ENCODE measurements around the gene ESRRA.

Gene ESRRA

DNA sequence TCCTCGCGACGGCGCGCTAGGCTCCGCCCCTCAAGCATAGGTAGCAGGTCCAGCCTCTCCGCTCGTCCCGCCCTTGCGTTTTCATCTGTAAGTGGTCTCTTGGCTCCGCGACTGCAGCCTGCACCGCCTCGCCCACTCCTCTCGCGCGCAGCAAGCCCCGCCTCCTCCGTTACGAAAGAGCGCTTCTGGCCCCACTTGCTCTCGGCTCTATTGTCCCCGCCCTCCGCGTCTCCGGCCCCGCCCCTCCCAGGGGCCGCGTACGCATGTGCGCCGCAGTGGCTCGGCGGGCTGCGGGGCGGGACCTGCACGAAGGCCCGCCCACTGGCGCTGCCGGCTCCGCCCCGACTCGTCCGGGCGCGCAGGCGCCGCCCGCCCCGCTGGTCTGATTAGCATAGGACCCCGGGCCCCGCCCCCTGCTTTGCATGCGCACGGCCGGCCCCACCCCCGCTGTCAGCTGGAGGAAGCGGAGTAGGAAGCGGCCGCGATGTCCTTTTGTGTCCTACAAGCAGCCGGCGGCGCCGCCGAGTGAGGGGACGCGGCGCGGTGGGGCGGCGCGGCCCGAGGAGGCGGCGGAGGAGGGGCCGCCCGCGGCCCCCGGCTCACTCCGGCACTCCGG, at the start of gene ESRRA:
Gene ESRRA, plus strand, starts transcription at position 450 of the 616 bp plus-strand sequence. CDS start 1,656 bp downstream, outside the sequence.
- DNase-seq (ENCODE audit: low spot score), result peak; percentile 99

DNA sequence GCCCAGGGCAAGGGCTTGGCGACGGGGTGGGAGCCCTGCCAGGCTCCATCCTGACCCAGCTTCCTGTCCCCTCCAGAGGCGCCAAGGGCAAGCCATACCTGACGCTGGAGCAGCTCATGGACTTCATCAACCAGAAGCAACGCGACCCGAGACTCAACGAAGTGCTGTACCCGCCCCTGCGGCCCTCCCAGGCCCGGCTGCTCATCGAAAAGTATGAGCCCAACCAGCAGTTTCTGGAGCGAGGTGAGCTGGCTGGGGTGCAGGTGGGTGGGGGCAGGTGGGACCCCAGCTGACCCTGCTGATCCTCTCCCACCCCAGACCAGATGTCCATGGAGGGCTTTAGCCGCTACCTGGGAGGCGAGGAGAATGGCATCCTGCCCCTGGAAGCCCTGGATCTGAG, 49.0 kb upstream of the ESRRA start:
- no peak for DNase-seq (ENCODE audit: low spot score)

DNA sequence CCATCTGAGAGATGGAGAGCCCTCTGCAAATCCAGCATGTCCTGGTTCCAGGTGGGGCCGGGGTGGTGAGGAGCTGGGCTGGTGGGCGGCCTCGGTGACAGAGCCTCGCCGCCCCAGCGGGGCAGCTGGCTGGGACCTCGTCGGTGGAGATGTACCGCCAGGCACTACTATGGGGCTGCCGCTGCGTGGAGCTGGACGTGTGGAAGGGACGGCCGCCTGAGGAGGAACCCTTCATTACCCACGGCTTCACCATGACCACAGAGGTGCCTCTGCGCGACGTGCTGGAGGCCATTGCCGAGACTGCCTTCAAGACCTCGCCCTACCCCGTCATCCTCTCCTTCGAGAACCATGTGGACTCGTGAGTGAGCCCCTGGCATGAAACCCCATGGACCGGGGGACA, 47.0 kb upstream of the ESRRA start:
- DNase-seq (ENCODE audit: low spot score), result no peak

DNA sequence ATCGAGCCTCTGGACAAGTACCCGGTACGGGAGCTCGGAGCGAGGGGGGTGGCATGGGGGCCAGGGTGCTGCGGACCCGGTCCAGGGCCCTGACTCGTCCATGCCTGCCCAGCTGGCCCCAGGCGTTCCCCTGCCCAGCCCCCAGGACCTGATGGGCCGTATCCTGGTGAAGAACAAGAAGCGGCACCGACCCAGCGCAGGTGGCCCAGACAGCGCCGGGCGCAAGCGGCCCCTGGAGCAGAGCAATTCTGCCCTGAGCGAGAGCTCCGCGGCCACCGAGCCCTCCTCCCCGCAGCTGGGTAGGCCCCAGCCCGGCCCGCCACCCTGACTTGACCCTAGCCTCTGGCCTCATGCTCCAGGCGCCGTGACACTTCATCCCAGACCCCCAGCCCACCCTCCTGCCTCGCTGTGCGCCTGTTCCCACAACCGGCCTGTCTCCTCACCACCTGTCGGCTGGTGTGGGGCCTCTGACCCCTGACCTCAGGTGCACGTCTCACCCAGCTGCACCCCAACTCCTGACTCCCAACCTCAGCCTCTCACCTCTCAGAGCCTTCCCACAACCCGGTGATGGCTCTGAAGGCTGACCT, 46.3 kb upstream of the ESRRA start:
- DNase-seq (ENCODE audit: low spot score), result no peak

DNA sequence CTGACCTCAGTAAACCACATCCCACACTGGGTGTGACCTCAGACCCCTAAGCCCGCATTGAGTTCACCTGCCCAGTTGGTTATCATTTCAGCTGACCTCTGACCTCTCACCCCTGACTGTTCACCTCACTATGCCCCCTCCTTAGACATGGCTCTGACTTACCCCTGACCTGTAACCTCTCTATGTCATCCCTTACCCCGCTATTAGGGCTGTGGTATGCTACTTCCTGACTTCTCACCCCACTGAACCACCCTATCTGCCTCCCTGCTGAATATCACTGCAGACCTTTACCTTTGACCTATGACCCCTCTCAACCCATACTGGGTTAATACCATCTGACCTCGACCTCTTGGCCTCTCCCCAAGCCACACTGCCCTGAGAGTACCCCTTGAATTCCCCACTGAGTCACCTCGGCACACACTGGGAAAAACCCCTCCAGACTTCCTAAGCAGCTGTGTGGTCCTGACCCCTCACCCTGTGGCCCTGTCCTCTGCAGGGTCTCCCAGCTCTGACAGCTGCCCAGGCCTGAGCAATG, 45.7 kb upstream of the ESRRA start:
- no peak for DNase-seq (ENCODE audit: low spot score)

DNA sequence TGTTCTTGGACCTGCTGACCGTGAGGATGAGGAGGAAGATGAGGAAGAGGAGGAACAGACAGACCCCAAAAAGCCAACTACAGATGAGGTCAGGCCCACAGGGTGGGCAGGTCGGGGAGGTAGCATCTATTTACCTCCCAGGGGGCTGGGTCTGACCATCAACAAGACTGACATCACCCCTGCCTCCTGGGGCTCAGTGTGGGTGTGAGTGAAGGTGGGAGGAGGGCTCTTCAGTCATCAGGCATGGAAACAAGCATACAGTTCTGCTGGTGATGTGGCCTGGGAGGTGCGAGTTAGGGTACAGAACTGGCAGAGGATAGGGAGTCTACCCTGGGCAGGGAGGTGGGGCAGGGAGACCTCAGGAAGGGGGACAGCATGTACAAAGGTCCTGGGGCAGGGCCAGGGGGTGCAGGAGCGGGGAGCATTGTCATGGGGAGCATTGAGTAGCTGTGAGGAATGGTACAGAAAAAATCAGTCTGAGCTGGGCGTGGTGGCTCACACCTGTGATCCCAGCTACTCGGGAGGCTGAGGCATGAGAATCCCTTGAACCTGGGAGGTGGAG, 45.1 kb upstream of the ESRRA start:
- DNase-seq (ENCODE audit: low spot score), result no peak

DNA sequence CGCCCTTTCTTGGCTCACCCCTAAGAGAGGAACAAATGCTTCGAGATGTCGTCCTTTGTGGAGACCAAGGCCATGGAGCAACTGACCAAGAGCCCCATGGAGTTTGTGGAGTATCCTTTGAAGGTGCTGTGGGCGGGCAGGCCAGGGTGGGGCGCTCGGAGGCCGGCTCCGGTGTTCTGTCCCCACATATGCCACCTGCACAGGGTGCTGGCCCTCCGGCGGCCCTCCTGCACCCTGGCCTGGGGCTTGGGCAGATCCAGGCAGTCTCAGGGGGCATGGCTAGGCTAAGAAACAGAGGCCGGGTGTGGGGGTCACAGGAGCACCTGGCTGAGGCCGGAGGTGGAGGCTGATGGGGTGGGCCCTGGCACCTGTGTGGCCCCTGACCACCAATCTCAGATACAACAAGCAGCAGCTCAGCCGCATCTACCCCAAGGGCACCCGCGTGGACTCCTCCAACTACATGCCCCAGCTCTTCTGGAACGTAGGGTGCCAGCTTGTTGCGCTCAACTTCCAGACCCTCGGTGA, 43.7 kb upstream of the ESRRA start:
- no peak for DNase-seq (ENCODE audit: low spot score)

DNA sequence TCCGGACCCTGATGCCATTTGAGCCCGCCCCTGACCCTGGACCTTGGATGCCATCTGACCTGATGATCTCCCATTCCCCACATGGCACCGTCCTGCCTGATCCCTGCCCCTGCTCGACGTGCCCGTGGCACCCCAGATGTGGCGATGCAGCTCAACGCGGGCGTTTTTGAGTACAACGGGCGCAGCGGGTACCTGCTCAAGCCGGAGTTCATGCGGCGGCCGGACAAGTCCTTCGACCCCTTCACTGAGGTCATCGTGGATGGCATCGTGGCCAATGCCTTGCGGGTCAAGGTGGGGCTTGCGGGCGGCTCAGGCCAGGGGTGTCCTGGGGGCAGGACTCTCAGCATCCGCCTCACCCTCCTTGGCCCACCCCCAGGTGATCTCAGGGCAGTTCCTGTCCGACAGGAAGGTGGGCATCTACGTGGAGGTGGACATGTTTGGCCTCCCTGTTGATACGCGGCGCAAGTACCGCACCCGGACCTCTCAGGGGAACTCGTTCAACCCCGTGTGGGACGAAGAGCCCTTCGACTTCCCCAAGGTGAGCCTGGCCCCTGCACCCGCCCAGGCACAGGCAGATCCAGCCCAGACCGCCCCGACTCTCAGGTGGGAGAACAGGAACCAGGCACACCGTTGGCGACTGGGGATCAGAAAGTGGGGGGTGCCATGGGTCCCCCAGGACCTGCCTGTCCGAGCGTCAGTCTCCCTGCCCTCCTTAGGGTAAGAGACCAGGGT, 42.9 kb upstream of the ESRRA start:
- no peak for DNase-seq (ENCODE audit: low spot score)

DNA sequence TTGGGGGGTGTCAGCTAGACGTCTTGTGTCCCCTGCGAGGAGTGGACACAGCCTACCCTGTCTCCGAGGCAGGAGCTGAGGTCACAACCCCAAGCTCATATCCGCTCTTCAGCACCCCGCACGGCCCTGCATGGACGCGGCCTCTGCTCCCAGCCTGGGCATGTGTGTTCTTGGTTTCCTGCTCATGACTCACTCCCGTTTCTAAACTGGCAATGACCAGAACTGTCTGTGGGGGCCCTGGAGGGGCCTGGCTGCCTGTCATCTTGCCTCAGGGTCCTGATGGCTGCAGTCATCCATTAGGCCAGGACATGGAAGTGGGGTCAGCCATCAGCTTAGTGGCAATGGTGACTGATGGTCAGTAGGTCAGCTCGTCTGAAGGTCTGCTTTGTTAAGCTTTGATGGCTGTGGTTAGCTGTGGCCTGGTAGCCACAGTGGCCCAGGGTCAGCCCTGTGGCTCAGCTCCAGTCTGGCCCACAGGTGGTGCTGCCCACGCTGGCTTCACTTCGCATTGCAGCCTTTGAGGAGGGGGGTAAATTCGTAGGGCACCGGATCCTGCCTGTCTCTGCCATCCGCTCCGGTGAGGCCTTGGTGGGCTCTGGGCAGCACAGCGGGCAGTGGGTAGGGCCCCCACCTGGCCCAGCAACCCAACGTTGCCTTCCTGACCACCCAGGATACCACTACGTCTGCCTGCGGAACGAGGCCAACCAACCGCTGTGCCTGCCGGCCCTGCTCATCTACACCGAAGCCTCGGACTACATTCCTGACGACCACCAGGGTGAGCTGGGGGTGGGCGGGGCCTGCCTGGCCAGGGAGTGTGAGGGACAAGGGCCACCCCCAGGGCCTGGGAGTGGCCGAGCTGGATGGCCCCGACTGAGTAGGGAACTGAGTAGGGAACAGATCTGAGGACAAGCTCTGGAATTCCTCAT, 42.0 kb upstream of the ESRRA start:
- no peak for DNase-seq (ENCODE audit: low spot score)

DNA sequence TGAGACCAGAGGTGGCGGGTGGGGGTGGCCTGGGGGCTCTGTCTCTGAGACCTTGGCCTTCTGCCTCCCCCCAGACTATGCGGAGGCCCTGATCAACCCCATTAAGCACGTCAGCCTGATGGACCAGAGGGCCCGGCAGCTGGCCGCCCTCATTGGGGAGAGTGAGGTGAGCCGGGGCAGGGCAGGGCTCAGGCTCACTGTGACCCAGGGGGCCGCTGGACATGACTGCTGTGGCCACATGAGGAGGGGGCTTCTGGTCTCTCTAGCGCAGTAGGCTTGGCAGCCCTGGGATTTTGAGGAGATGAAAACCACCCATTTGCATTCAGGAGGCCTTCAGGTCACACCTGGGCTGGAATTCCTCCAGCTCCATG, 41.4 kb upstream of the ESRRA start:
- no peak for DNase-seq (ENCODE audit: low spot score)

DNA sequence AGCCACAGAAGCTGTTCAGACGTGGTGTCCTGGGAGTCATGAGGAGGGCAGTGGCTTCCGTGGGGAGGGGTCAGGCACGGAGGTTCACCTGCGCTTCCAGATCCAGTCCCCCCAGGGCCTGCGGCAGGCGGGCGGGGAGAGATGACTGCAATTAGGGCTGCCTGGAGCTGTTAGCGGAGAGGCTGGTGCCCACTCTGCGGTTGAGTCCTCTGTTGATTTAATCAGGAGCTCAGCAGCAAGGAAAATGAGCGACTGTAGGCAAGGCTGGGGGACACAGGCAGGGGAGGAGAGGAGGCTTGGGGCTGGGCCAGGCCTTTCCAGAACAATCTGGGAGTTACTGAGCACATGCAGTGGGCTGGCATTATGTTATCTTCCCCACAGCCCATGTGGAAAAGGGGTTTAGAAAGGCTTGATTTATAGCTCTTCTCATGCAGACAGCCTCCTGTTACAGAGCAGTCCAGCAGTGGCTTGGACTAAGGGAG, 40.9 kb upstream of the ESRRA start:
- no peak for DNase-seq (ENCODE audit: low spot score)

DNA sequence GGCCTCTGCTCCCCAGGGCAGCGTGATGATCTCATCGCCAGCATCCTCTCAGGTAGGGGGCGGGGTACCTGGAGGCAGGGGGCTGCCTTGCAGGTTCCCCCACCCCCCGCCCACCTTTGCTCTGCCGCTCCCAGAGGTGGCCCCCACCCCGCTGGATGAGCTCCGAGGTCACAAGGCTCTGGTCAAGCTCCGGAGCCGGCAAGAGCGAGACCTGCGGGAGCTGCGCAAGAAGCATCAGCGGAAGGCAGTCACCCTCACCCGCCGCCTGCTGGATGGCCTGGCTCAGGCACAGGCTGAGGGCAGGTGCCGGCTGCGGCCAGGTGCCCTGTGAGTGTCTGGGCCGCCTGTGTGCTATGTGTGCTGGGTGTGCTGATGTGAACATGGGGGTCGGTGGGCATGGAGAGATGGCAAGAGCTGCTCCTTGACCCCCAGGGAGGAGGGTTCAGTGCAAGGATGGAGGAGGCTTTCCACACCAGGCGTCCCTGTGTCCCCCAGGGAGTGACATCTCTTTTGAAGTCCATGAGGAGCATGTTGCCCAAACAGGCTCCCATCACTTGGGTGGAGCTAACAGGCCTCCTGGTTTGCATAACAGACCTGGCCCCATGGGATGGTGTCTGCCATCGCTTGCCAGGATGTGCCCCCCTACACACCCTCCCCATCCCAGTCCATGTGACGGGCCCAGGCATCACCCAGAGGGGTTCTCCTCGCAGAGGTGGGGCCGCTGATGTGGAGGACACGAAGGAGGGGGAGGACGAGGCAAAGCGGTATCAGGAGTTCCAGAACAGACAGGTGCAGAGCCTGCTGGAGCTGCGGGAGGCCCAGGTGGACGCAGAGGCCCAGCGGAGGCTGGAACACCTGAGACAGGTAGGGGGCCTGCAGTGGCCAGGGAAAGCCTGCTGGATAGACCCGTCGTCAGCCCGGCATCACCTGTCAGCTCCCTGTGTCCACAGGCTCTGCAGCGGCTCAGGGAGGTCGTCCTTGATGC, 39.9 kb upstream of the ESRRA start:
- no peak for DNase-seq (ENCODE audit: low spot score)

DNA sequence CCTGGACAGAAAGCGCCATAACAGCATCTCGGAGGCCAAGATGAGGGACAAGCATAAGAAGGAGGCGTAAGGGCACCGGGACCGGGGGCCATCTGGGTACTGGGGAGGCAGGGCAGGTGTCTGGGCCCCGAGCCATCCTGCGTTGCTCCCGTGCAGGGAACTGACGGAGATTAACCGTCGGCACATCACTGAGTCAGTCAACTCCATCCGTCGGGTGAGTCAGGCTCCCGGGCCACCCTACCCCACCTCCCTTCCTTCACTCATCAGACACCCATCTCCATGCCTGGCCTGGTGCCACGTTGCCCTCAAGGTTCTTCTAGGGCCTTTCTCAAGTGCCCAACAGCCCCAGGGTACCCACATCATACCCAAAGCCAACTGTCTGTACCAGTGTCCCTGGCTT, 39.0 kb upstream of the ESRRA start:
- DNase-seq (ENCODE audit: low spot score), result no peak

DNA sequence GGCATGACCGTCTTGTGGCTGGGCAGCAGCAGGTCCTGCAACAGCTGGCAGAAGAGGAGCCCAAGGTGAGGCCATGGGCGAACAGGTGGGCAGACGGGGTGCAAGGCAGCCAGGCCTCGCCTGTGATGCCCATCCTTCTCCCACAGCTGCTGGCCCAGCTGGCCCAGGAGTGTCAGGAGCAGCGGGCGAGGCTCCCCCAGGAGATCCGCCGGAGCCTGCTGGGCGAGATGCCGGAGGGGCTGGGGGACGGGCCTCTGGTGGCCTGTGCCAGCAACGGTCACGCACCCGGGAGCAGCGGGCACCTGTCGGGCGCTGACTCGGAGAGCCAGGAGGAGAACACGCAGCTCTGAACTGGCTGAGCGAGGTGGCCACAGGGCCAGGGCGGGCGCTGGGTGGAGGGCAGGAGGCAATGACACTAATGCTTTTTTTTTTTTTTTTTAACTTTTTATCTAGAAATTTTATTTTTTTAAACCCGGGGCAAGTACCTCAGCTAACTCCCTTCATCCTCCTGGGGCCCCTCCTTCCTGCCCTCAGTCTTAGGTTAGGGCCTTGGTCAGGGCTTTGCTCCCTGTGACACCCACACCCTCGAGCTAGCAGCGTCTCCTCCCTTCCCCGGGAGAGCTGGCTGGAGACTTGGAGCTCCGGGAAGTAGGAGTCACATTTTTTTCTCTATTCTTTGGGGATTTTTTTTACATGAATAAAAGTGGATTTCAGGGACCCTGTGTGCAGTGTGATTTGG, 37.9 kb upstream of the ESRRA start:
- no peak for DNase-seq (ENCODE audit: low spot score)

DNA sequence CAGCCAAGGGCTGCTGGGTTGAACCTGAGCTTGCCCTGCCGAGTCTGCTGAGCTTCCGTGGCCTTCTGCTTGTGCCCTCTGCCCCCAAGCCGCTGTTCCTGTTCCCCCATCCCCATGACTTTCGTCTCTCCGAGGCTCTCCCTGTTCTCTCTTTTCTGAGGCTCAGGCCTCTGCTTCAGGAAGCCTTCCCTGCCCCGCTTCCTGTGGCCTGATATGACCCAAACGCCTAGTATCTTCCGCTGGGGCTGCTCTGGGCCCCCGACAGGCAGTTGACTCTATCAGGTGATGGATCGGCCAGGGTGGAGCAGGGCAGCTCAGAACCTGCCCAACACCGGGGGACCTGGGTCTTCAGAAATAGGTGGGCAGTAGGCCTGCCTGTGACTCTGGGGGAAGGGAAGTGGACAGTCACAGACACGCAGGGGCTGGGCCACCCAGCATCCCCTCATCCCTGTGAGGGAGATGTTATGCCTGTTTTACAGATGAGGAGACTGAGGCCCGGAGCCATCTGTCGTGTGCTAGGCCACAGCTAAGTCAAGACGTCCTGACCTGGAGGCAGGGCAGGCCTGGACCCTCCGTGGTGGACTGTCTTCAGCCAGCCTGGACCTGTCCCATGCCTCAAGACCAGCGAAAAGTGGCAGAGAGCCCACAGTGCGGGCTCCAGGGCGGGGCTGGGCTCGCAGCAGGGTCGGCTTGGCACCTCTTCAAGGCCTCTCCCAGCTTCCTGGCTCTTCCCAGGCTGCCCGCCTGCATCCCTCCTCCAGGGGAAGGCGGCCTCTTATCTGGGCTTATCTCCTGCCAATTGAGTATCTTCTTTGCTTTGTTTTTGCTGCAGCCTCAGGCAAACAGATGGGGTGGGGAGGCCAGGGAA, 37.1 kb upstream of the ESRRA start:
- no peak for DNase-seq (ENCODE audit: low spot score)

DNA sequence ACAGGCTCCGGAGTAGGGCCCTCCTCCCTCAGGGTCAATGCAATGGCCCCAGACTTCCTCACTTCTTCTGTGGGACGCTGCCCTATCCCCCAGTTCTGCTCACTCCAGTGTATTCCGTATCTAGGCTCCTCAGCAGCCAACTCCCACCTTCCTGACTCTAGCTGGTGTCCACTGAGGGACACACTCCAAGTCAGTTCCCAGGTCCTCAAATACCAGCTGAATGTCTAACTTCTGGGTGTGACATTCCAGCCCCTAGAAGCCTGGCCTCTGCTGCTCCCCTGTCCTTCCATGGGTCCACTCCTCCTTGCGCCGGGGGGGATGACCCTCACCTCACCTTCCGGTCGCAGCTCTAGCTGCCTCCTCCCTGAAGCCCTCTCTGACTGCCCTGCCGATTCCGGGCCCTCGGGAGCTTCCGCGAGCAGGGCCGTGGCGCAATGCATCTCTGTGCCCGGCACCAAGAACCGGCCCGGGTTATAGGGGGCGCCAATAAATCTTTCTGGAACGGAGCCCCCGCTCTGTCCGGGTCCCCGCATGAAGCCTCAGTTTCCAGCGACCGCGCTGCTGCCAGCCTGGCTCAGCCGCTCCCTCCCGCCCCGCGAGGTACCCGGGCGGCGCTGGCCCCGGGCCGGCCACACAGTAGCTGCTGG, 36.3 kb upstream of the ESRRA start:
- no peak for DNase-seq (ENCODE audit: low spot score)

DNA sequence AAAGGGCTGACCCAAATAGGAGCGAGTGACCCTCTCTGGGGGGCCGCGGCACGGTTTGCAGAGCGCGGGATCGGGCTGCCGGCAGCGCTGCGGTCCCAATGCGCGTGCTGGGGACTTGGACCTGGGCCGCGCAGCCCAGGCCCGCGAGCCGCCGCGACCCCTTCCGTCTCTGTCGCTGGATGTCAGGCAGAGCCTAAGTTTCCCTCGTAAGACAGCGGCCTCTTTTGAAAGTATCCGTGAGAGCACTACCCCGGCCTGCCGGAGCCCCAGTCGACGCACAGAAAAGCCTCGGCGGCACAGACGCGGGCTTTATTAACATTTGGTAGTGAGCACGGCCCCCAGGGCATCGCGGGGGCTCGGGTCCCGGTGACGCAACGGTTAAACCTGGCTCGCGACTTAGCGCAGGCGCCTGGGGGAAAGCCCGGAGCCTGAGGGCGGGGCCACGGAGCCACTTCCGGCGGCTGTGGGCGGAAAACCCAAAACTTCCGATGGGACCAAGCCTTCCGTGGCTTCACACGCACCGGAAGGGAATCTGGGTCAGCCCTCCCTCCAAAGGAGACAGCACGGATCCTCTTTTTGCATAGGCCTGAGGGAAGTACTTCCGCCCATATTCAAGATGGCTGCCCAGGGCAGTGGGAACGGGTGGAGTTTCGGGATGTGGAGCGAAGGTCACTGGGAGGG, 35.6 kb upstream of the ESRRA start:
- peak; percentile 92 for DNase-seq (ENCODE audit: low spot score)

Data from COLO829 (cell line).